ENCODE data around the gene RITA1. TPM values are rescaled to one million over a fixed set of nuclear protein-coding genes. Genes with fewer than 3 reads are reported as not detected.

The RITA1 gene
- total RNA-seq, 2 experiments from 2014 or later = 14.0 to 16.1 TPM

- Mint-ChIP-seq H3K4me1 (ENCODE audit: low read depth) (no peaks in the 10 kb centered on the region), H3K36me3 (ENCODE audit: low read depth) (peaks cover 53% of the 10 kb centered on the region), H3K9me3 (no peaks in the 10 kb centered on the region), H3K4me3 (no peak overlapping the region), H3K27ac (no peak overlapping the region), H3K27me3 (ENCODE audit: low read depth) (no peaks in the 10 kb centered on the region)
- DNase-seq = no peak
- intact Hi-C loops (cut with micrococcal nuclease) = loop anchor here (5.0 kb wide), 1 partner anchor 269 kb away; no protein-coding TSS in a partner anchor
- CTCF ChIA-PET = interaction anchor here (0.7 kb wide), 1 partner anchor 133 kb away, joined by 3 read pairs; no protein-coding TSS in a partner anchor
Observed at GRCh38 chr12:113170926-113171325, 14.6 kb upstream of the RITA1 start.

- peaks cover 53% of the 10 kb centered on the region for H3K36me3 Mint-ChIP-seq (ENCODE audit: low read depth)
- no peaks in the 10 kb centered on the region for H3K4me1 Mint-ChIP-seq (ENCODE audit: low read depth)
- H3K27me3 Mint-ChIP-seq (ENCODE audit: low read depth) = no peaks in the 10 kb centered on the region
- no peak overlapping the region for H3K27ac Mint-ChIP-seq
- no peak for DNase-seq
- no peaks in the 10 kb centered on the region for H3K9me3 Mint-ChIP-seq
- no peak overlapping the region for H3K4me3 Mint-ChIP-seq
- CTCF ChIA-PET = interaction anchor here (0.7 to 1.5 kb wide), 4 partner anchors 20 to 181 kb away, joined by 3 to 4 read pairs (median 4); no protein-coding TSS in a partner anchor
- intact Hi-C loops (cut with micrococcal nuclease) = loop anchor here (5.0 kb wide), 1 partner anchor 269 kb away; no protein-coding TSS in a partner anchor
Observed at GRCh38 chr12:113171543-113171942, 14.0 kb upstream of the RITA1 start.

- Mint-ChIP-seq H3K27me3 (ENCODE audit: low read depth) (no peaks in the 10 kb centered on the region), H3K27ac (no peak overlapping the region), H3K4me3 (no peak overlapping the region), H3K4me1 (ENCODE audit: low read depth) (no peaks in the 10 kb centered on the region), H3K9me3 (no peaks in the 10 kb centered on the region), H3K36me3 (ENCODE audit: low read depth) (peaks cover 55% of the 10 kb centered on the region)
- CTCF ChIA-PET = interaction anchor here (0.7 to 4.0 kb wide), 8 partner anchors 11 to 253 kb away, joined by 3 to 29 read pairs (median 4); no protein-coding TSS in a partner anchor
- intact Hi-C loops (cut with micrococcal nuclease) = loop anchor here (5.0 kb wide), 1 partner anchor 270 kb away; no protein-coding TSS in a partner anchor
- DNase-seq = no peak
Observed at GRCh38 chr12:113172185-113172584, 13.3 kb upstream of the RITA1 start.

- intact Hi-C loops (cut with micrococcal nuclease) = loop anchor here (5.0 kb wide), 1 partner anchor 271 kb away; no protein-coding TSS in a partner anchor
- H3K27me3 Mint-ChIP-seq (ENCODE audit: low read depth) = no peaks in the 10 kb centered on the region
Observed at GRCh38 chr12:113173081-113173698, 12.3 kb upstream of the RITA1 start.

GRCh38 chr12:113174461-113175384, 10.8 kb upstream of the RITA1 start:
- H3K4me1 Mint-ChIP-seq (ENCODE audit: low read depth) = no peaks in the 10 kb centered on the region
- H3K9me3 Mint-ChIP-seq = no peaks in the 10 kb centered on the region
- H3K4me3 Mint-ChIP-seq = no peak overlapping the region
- DNase-seq = peak; percentile 86
- H3K36me3 Mint-ChIP-seq (ENCODE audit: low read depth) = peaks cover 66% of the 10 kb centered on the region
- no peaks in the 10 kb centered on the region for H3K27me3 Mint-ChIP-seq (ENCODE audit: low read depth)
- H3K27ac Mint-ChIP-seq = no peak overlapping the region
- intact Hi-C loops (cut with micrococcal nuclease) = loop anchor here (1.0 to 5.0 kb wide), 4 partner anchors 21 to 272 kb away; no protein-coding TSS in a partner anchor
- CTCF ChIA-PET = interaction anchor here (0.5 to 4.0 kb wide), 28 partner anchors 9 to 1003 kb away, joined by 3 to 29 read pairs (median 6); partner anchors contain the start of genes DTX1 and OAS1

More at GRCh38 chr12:113173081-113173698, 12.3 kb upstream of the RITA1 start:
- H3K4me1 Mint-ChIP-seq (ENCODE audit: low read depth) = no peaks in the 10 kb centered on the region
- no peak for DNase-seq
- H3K36me3 Mint-ChIP-seq (ENCODE audit: low read depth) = peaks cover 65% of the 10 kb centered on the region
- no peaks in the 10 kb centered on the region for H3K9me3 Mint-ChIP-seq
- H3K27ac Mint-ChIP-seq = no peak overlapping the region
- no peak overlapping the region for H3K4me3 Mint-ChIP-seq
- CTCF ChIA-PET = interaction anchor here (0.8 to 4.0 kb wide), 15 partner anchors 8 to 252 kb away, joined by 3 to 29 read pairs (median 9); no protein-coding TSS in a partner anchor

- H3K4me1 Mint-ChIP-seq (ENCODE audit: low read depth) = peaks cover 22% of the 10 kb centered on the region
- H3K4me3 Mint-ChIP-seq = no peak overlapping the region
- peaks cover 54% of the 10 kb centered on the region for H3K36me3 Mint-ChIP-seq (ENCODE audit: low read depth)
- no peaks in the 10 kb centered on the region for H3K27me3 Mint-ChIP-seq (ENCODE audit: low read depth)
- no peak for DNase-seq
- intact Hi-C loops (cut with micrococcal nuclease) = no loop called here
- no peaks in the 10 kb centered on the region for H3K9me3 Mint-ChIP-seq
- no peak overlapping the region for H3K27ac Mint-ChIP-seq
- CTCF ChIA-PET = interaction anchor here (0.6 to 0.7 kb wide), 2 partner anchors 15 to 130 kb away, joined by 3 read pairs; no protein-coding TSS in a partner anchor
Observed at GRCh38 chr12:113179023-113179422, 6.5 kb upstream of the RITA1 start.

- peaks cover 28% of the 10 kb centered on the region for H3K4me1 Mint-ChIP-seq (ENCODE audit: low read depth)
- peaks cover 50% of the 10 kb centered on the region for H3K36me3 Mint-ChIP-seq (ENCODE audit: low read depth)
- CTCF ChIA-PET = no interaction called here
- intact Hi-C loops (cut with micrococcal nuclease) = no loop called here
- DNase-seq = no peak
- H3K4me3 Mint-ChIP-seq = no peak overlapping the region
- H3K27ac Mint-ChIP-seq = no peak overlapping the region
- no peaks in the 10 kb centered on the region for H3K9me3 Mint-ChIP-seq
- no peaks in the 10 kb centered on the region for H3K27me3 Mint-ChIP-seq (ENCODE audit: low read depth)
Observed at GRCh38 chr12:113180333-113180732, 5.2 kb upstream of the RITA1 start.

- no peaks in the 10 kb centered on the region for H3K9me3 Mint-ChIP-seq
- peaks cover 42% of the 10 kb centered on the region for H3K36me3 Mint-ChIP-seq (ENCODE audit: low read depth)
- no peaks in the 10 kb centered on the region for H3K27me3 Mint-ChIP-seq (ENCODE audit: low read depth)
- H3K4me1 Mint-ChIP-seq (ENCODE audit: low read depth) = peaks cover 38% of the 10 kb centered on the region
- DNase-seq = no peak
- H3K27ac Mint-ChIP-seq = no peak overlapping the region
- intact Hi-C loops (cut with micrococcal nuclease) = no loop called here
- CTCF ChIA-PET = interaction anchor here (1.2 kb wide), 1 partner anchor 41 kb away, joined by 6 read pairs; no protein-coding TSS in a partner anchor
- H3K4me3 Mint-ChIP-seq = no peak overlapping the region
Observed at GRCh38 chr12:113181975-113182374, 3.5 kb upstream of the RITA1 start.

GRCh38 chr12:113183030-113183589, 2.4 kb upstream of the RITA1 start:
- Mint-ChIP-seq H3K27ac (peak overlapping the region; percentile 18), H3K27me3 (ENCODE audit: low read depth) (no peaks in the 10 kb centered on the region), H3K4me3 (no peak overlapping the region), H3K36me3 (ENCODE audit: low read depth) (peaks cover 37% of the 10 kb centered on the region), H3K4me1 (ENCODE audit: low read depth) (peaks cover 43% of the 10 kb centered on the region), H3K9me3 (no peaks in the 10 kb centered on the region)
- CTCF ChIA-PET = interaction anchor here (0.6 to 1.2 kb wide), 3 partner anchors 10 to 172 kb away, joined by 3 read pairs; no protein-coding TSS in a partner anchor
- intact Hi-C loops (cut with micrococcal nuclease) = no loop called here
- no peak for DNase-seq

- intact Hi-C loops (cut with micrococcal nuclease) = loop anchor here (1.0 kb wide), 2 partner anchors 24 to 49 kb away; no protein-coding TSS in a partner anchor
- H3K4me1 Mint-ChIP-seq (ENCODE audit: low read depth) = peaks cover 46% of the 10 kb centered on the region
- peak overlapping the region; percentile 92 for H3K27ac Mint-ChIP-seq
- H3K36me3 Mint-ChIP-seq (ENCODE audit: low read depth) = peaks cover 35% of the 10 kb centered on the region
- peak overlapping the region; percentile 97 for H3K4me3 Mint-ChIP-seq
- H3K27me3 Mint-ChIP-seq (ENCODE audit: low read depth) = no peaks in the 10 kb centered on the region
- H3K9me3 Mint-ChIP-seq = no peaks in the 10 kb centered on the region
- DNase-seq = peak; percentile 82
- CTCF ChIA-PET = interaction anchor here (0.5 to 1.6 kb wide), 5 partner anchors 10 to 51 kb away, joined by 3 to 9 read pairs (median 3); no protein-coding TSS in a partner anchor
Observed at GRCh38 chr12:113184098-113184899, 1.2 kb upstream of the RITA1 start.

- Mint-ChIP-seq H3K36me3 (ENCODE audit: low read depth) (peaks cover 33% of the 10 kb centered on the region), H3K4me1 (ENCODE audit: low read depth) (peaks cover 46% of the 10 kb centered on the region)
- CTCF ChIA-PET = interaction anchor here (1.0 to 2.4 kb wide), 6 partner anchors 11 to 48 kb away, joined by 3 to 14 read pairs (median 3); no protein-coding TSS in a partner anchor
Observed at GRCh38 chr12:113184900-113185179, 681 bp upstream of the RITA1 start.

More at GRCh38 chr12:113184900-113185179, 681 bp upstream of the RITA1 start:
- Mint-ChIP-seq H3K4me3 (peak overlapping the region; percentile 97), H3K9me3 (no peaks in the 10 kb centered on the region), H3K27me3 (ENCODE audit: low read depth) (no peaks in the 10 kb centered on the region), H3K27ac (peak overlapping the region; percentile 92)
- peak; percentile 92 for DNase-seq
- intact Hi-C loops (cut with micrococcal nuclease) = loop anchor here (1.0 kb wide), 6 partner anchors 23 to 173 kb away; partner anchors contain the start of genes PLBD2, SLC8B1 and TPCN1

Measured in activated naive CD4-positive, alpha-beta T cell treated with anti-CD3 and anti-CD28 coated beads for 36 hours (primary cell).